GM19099 (cell line): ENCODE results near the gene PADI4.

Experiments
- POLR2A ChIP-seq: IDR thresholded peaks from 3 replicates; pipeline ENCODE4 v1.6.1; 2011; ENCODE audit warnings: low read depth; ENCODE audit not compliant: insufficient read length; ENCODE audit errors: extremely low read depth

Gene PADI4

DNA sequence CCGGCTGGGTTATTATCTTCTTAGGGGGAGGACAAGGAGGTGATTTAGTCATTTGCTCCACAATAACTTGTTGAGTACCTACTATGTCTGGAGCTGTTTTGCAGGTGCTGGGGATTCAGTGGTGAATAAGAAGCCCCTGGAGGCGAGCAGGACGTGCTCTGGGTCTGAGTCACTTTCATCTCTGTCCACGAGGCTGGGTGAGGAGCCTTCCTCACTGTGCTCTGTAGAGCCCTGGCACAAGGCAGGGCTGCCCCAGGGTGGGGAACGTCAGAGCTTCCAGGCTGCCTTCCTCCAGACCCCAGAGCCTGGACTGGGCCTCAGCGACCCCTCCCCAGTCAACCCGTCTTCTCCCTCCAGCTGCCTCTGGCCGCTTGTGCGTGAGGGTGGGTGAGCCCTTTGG lies 61.5 kb downstream of the PADI4 start:
- TF ChIP-seq POLR2A: no peak

DNA sequence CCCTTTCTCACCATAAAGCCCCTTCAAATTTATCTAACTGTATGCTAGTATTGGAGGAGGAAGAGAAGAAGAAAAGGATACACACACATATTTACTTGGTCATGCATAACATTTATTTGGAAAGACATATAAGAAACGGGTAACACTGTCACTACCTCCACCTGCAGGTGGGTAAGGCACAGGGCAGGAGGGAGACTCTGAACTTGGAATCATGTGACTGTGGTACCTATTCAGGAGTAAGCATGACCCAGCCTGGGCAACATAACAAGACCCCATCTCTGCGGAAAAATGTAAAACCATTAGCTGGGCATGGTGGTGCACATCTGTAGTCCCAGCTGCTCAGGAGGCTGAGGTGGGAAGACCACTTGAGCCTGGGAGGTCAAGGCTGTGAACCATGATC lies 62.6 kb downstream of the PADI4 start:
- no peak for TF ChIP-seq POLR2A

DNA sequence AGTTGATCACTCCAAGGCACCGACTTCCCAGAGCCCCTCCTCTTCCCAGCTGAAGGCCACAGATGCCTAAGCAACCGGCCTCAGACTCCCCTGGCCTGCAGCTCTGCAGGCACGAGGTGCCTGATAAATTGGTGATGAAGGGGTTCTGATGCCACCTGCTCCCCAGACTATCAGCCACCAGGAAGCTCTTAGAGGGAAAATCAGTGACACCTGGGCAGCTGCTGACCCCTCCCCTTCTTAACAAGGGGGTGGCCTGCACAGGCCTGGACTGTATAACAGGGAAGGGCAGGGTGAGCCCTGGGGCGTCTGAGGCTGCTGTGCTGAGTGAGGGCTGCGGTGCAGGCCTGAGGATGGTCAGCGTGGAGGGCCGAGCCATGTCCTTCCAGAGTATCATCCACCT lies 63.9 kb downstream of the PADI4 start, which contains the start of gene PADI6:
TSS of gene PADI6 (plus strand) at position 301 of the 400 bp plus-strand sequence. CDS start at position 351, 50 bp downstream.
- no peak for TF ChIP-seq POLR2A

DNA sequence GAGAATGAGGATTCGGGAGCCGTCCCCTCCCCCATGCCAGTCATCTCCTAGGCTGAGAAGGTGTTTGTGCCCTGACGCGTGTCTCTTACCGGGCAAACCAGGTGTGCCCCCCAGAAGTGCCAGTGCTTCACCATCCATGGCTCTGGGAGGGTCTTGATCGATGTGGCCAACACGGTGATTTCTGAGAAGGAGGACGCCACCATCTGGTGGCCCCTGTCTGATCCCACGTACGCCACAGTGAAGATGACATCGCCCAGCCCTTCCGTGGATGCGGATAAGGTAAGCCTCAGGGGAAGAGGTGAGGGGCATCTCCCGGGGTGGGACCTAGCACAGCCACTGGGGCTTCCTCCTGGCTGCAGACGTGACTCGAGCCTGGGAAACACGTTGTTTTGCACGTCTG lies 65.0 kb downstream of the PADI4 start:
- no peak for TF ChIP-seq POLR2A

DNA sequence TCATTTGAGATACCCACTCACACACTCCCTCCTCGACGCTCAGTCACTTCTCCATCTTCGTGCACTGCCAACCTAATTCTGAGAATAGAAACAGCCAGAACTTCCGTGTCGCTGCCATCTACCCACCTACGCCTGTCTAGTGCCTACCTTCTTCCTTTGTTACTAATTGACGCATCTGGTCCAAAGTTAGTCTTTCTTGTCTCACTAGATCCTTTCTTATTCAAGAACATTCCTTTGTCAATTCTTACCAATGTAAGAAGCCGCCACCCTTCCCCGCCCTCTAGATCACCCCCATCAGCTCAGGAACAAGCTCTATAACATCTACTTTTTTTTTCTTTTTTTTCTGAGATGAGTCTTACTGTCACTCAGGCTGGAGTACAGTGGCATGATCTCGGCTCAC lies 67.7 kb downstream of the PADI4 start:
- TF ChIP-seq POLR2A: no peak

DNA sequence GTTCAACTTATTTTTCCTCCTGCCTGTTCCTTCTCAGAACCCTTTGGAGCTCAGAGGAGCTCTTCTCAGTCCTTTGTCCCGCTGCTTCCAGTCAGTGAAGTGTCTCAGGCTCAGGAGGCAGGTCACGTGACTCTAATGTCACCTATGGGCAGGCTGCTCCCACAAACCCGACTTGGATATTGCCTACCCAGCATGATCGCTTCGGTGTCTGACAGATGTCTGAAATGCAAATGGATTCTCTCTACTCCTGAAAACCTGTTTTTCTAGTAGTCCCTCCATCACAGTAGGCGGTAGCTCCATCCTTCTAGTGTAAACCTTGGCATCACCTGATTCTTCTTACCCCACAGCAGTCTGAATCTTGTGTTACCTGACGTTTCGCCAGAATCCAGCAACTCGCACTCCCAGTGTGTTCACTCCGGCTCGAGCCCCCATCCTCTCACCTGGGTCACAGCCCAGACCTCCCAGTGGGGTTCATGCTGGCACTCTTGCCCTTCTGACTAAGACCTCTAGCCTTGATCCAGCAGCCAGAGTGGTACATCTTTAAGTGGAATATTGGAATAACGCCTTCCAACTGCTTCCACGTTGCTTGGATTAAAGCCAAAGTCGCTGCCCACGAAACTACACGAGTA lies 69.4 kb downstream of the PADI4 start:
- TF ChIP-seq POLR2A: no peak

DNA sequence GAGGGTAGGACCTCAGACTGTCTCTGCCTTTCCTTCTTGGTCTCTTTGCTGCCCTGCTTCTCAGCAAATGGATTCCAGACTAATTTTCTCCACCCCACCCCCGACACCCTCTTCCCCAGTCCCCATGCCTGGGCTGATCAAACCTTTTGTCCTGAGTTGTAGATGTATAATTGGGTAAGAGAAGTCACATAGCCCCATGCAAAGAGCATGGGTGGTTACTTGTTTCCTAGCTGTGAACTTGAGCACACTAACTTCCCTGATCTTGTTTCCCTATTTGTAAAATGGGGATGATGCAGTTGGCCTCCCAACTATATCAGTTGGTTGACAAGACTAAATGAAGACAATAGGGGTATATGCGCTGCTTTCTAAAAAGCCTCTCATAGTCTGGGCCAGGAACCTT lies 73.2 kb downstream of the PADI4 start:
- no peak for TF ChIP-seq POLR2A

DNA sequence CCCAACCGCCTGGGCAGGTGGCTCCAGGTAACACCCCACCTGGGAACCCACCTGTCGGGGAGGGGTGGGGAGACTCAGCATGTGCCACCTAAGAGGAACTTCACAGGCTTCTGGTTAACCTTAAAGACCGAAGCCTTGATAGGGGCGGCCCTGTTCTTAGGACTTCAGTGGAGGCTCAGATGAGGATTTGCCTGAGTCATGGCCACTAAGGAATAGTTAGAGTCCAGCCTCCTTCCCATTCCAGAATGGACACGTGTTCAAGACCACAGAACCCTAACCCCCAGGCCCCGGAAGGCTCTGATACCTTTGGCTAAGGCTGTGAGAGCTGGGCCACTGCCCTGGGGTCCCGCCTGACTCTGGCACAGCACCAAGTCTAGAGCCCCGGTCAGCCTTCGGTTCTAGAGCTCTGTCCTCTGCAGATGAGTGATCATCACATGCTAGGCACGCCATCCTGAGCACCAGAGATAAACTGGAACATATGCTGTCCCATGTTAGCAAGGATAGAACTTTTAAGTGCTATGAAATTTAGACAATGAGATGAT lies 84.3 kb downstream of the PADI4 start:
- no peak for TF ChIP-seq POLR2A

DNA sequence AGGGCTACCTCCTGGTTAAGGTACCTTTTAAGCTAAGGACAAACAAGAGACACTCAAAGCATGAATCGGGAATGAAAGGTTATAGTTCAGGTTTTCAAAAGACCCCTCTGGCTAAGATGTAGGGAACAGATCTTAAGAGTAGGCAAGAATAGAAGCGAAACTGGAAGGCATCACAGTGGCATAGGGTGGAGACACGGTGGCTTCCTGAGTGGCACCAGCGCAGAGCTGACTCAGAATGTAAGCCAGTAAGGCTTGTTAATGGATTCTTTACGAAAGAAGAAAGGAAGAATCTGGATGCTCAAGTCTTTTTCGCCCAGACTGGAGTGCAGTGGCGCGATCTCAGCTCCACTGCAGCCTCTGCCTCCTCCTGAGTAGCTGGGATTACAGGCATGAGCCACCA lies 85.2 kb downstream of the PADI4 start:
- TF ChIP-seq POLR2A: no peak

DNA sequence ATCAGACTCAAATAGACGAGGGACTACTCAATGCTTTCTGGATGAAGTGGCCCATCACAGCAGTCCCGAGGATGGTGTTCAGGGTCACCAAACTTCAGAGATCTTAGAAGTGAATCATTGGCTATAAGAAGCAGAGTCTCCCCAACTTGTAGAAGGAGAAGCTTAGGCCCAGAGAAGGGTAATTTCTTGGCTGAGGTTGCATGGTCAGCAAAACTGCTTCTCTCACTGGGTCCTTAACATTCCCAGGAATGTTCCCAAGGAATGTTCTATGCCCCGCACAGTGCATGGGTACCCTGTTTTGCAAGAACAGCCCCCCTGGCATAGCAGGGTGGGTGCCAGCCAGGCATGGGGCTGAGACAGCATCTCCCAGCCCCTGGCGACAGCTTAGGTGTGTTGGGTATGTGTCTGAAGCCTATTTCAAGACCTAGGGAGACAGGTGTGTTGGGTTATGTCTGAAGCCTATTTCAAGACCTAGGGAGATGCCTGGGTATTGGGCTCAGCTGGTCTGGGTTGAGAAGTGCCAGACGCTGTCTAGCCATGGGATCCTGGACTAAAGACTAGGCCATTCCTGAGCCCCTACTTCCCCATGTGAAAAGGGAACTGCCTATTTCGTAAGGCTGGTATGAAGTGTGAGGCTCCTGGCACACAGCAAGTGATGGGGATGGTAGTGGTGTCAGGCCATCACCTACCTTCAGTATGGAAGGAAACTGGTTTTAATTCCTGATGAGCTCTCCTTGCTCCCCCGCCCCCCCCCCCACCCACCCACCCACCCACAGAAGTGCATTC lies 90.1 kb downstream of the PADI4 start:
- TF ChIP-seq POLR2A: no peak

DNA sequence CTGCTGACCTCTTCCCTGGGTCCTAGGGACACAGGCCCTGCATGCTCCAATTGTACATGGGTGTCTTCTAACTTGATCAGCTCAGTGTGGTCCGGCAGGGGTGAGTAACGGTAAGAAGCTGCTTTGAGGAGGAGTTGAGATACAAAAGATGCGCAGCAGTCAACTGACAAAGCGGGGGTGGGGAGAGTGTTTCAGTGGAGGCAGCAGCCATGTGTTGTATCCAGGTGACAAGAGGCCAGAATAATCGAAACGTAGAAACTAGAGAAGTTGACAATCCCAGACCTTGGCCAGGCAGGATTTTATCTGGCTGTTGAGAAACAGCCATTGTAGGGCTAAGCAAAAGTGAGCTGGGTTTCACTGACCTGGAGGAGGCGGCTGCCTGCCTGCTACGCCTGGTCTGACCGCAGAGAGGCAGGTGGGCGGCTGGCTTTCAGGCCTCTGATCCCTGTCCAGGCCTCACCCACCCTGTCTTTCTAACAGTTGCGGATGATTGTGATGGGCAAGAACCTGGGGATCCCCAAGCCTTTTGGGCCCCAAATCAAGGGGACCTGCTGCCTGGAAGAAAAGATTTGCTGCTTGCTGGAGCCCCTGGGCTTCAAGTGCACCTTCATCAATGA lies 92.8 kb downstream of the PADI4 start:
- no peak for TF ChIP-seq POLR2A

DNA sequence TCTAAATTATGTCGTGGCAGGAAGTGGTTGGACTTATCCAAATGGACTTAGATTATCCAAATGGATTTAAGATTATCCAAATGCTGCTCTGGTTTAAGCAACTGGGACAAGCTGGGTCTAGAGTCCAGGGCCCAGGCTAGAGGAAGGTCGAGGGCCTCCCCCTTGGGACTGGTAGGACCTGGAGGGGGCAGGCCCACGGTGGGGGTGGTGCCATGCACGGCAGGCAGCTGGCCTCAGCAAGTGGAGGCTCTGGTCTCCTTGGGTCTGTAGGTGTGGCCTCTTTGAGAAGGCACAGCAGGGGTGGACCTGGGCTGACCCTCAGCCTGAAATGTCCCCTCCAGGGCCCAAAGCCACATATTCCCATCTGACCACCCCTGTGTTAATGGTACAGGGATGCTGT lies 93.8 kb downstream of the PADI4 start:
- no peak for TF ChIP-seq POLR2A

DNA sequence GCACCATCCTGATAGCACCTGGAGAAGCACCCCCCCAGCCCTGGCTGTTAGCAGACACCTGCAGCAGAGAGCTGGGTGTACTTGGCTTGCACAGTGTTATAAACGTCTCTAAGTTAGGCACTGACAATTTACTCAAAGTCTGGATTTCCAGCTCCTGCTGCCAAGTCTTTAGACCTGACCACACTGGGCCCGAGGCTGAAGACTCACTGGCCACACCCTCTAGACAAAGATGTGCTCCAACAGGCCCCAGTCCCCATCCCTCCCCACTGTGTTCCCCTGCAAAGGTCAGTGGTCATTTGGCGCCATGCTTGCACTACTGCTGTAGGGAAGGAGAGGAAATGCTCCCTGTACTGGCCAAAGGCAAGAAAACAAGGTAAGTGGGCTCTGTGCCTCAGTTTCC lies 95.1 kb downstream of the PADI4 start:
- no peak for TF ChIP-seq POLR2A

DNA sequence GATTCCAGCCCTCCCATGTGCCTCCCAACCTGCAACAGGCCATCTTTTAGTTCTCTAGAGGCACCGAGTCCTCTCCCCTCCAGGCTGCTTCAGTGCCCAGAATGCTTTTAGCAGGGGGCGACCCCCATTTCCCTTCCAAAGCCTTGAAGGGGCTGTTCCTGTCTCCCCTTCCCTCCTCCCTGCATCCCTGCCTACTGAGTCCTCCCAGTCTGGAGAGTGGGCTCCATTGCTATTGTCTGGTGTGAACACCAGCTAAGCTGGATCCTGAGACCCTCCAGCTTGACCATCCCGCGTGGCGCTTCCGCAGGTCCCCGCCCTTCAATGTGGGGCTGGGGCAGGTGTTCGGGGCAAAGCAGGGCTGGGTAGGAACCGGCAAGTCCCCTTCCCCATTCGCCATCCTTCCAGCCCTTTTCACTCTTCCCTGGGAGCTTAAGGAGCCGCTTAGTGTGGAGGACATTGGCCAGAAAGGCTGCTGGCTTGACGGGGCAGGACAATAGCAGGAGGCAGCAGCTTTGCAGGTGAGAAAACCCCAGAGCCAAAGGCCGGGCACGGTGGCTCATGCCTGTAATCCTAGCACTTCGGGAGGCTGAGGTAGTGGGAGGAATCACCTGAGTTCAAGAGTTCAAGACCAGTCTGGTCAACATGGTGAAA lies 96.2 kb downstream of the PADI4 start:
- TF ChIP-seq POLR2A: no peak

DNA sequence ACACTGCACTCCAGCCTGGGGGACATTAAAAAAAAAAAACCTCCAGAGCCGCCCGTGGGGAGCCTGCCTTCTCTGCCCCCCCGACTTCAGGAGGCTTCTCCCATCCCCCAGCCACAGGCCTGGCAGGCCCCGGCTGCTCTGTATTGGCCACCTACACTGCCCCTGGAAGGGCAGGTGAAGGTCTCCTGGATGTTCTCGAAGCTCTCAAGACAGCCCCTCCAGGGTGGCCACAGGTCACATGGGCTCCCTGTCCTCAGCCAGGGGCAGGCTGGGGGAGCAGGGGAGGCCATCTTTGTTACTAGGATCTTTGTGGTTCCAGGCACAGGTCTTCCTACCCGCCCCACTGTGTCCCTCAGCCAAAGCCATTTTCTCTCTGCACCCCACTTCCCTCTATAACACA lies 96.8 kb downstream of the PADI4 start:
- TF ChIP-seq POLR2A: no peak
